ENCODE results near the gene ACTMAP. TPM values are rescaled to one million over a fixed set of nuclear protein-coding genes. Genes with fewer than 3 reads are reported as not detected.
A peak's percentile ranks its signal among the peaks of the same experiment; 100 is the strongest.

The ACTMAP gene
- total RNA-seq, 2 donors from 2014 or later: 3.0 to 4.2 TPM

- Histone ChIP-seq H3K4me1 (peaks cover 20% of the 10 kb centered on the region), H3K27me3 (no peaks in the 10 kb centered on the region), H3K4me3 (no peak overlapping the region), H3K27ac (no peak overlapping the region), H3K9me3 (no peaks in the 10 kb centered on the region), H3K36me3 (replicated peaks in 1 of 2; ENCODE audit: insufficient read depth in 1 of 2, low read depth in 2 of 2) (peaks cover 18 to 59% of the 10 kb centered on the region in 2 donors)
- ATAC-seq: no peak
- WGBS, 2 donors: 94% methylated on average over 9 to 12 of the region's 13 CpGs
- DNase-seq: no peak
- TF ChIP-seq CTCF (IDR thresholded peaks at IDR 0.05) (no peak), POLR2A (IDR thresholded peaks at IDR 0.05) (no peak)
- intact Hi-C loops (cut with DNase I): no loop called here
Measured at GRCh38 chr19:40759352-40759751, 9.1 kb upstream of the ACTMAP start.

GRCh38 chr19:40758491-40758890 lies 8.2 kb upstream of the ACTMAP start:
- Histone ChIP-seq H3K27me3 (no peaks in the 10 kb centered on the region), H3K4me3 (no peak overlapping the region), H3K36me3 (replicated peaks in 1 of 2; ENCODE audit: insufficient read depth in 1 of 2, low read depth in 2 of 2) (peaks cover 12 to 51% of the 10 kb centered on the region in 2 donors), H3K9me3 (no peaks in the 10 kb centered on the region), H3K27ac (no peak overlapping the region), H3K4me1 (peaks cover 28% of the 10 kb centered on the region)
- intact Hi-C loops (cut with DNase I): no loop called here
- WGBS, 2 donors: 96 to 97% methylated on average over 3 of the region's 3 CpGs
- TF ChIP-seq POLR2A (IDR thresholded peaks at IDR 0.05) (no peak), CTCF (IDR thresholded peaks at IDR 0.05) (no peak)
- ATAC-seq: no peak
- no peak for DNase-seq

- DNase-seq (no peak), ATAC-seq (no peak)
- WGBS, 2 donors: 71 to 80% methylated on average over 8 to 11 of the region's 11 CpGs
- Histone ChIP-seq H3K9me3 (no peaks in the 10 kb centered on the region), H3K4me1 (peaks cover 41% of the 10 kb centered on the region), H3K27me3 (no peaks in the 10 kb centered on the region), H3K4me3 (no peak overlapping the region), H3K36me3 (replicated peaks in 1 of 2; ENCODE audit: insufficient read depth in 1 of 2, low read depth in 2 of 2) (peaks cover 0 to 34% of the 10 kb centered on the region in 2 donors), H3K27ac (no peak overlapping the region)
- intact Hi-C loops (cut with DNase I): no loop called here
- TF ChIP-seq POLR2A (IDR thresholded peaks at IDR 0.05) (no peak), CTCF (IDR thresholded peaks at IDR 0.05) (no peak)
Measured at GRCh38 chr19:40756502-40757110, 6.3 kb upstream of the ACTMAP start.

GRCh38 chr19:40755791-40756190 lies 5.5 kb upstream of the ACTMAP start:
- intact Hi-C loops (cut with DNase I): no loop called here
- H3K27ac ChIP-seq: no peak overlapping the region
- TF ChIP-seq CTCF (IDR thresholded peaks at IDR 0.05): no peak
- TF ChIP-seq POLR2A (IDR thresholded peaks at IDR 0.05): no peak
- ATAC-seq (no peak), DNase-seq (no peak)
- peaks cover 41% of the 10 kb centered on the region for H3K4me1 ChIP-seq
- 96 to 100% methylated on average over 8 of the region's 8 CpGs for WGBS, 2 donors
- H3K4me3 ChIP-seq: no peak overlapping the region
- no peaks in the 10 kb centered on the region for H3K9me3 ChIP-seq
- H3K36me3 ChIP-seq (replicated peaks in 1 of 2; ENCODE audit: insufficient read depth in 1 of 2, low read depth in 2 of 2): peaks cover 0 to 30% of the 10 kb centered on the region in 2 donors
- no peaks in the 10 kb centered on the region for H3K27me3 ChIP-seq

- Histone ChIP-seq H3K4me3 (no peak overlapping the region), H3K27ac (peak overlapping the region in 1 of 4 donors; percentile 81), H3K9me3 (no peaks in the 10 kb centered on the region), H3K27me3 (no peaks in the 10 kb centered on the region), H3K4me1 (peaks cover 41% of the 10 kb centered on the region), H3K36me3 (replicated peaks in 1 of 2; ENCODE audit: insufficient read depth in 1 of 2, low read depth in 2 of 2) (peaks cover 0 to 25% of the 10 kb centered on the region in 2 donors)
- ATAC-seq (no peak), DNase-seq (no peak)
- intact Hi-C loops (cut with DNase I): no loop called here
- no peak for TF ChIP-seq CTCF (IDR thresholded peaks at IDR 0.05)
- no peak for TF ChIP-seq POLR2A (IDR thresholded peaks at IDR 0.05)
- WGBS, 2 donors: 72 to 100% methylated on average over 3 of the region's 3 CpGs
Measured at GRCh38 chr19:40755248-40755624, 5.0 kb upstream of the ACTMAP start.

Data from body of pancreas (tissue), 4 donors.